PFSK-1 (cell line): ENCODE measurements around the gene OR5T3.

Source experiments
- FOXP2 ChIP-seq: optimal IDR thresholded peaks from 2 replicates; pipeline ENCODE3; 2011; ENCODE audit warnings: borderline replicate concordance, control low read depth, inconsistent platforms; ENCODE audit not compliant: insufficient read depth; ENCODE audit errors: extremely low read length, extremely low read depth
- POLR2AphosphoS5 ChIP-seq: IDR thresholded peaks from 2 replicates; pipeline ENCODE4 v1.6.1; 2012; ENCODE audit warnings: low read depth, mild to moderate bottlenecking, control low read depth, low read length, moderate library complexity

GRCh38 chr11:56234155-56234554 lies 17.9 kb upstream of the OR5T3 start, which contains the start of gene OR5T2:
- TF ChIP-seq POLR2AphosphoS5 = no peak
- TF ChIP-seq FOXP2 = no peak
